HK-2 (cell line): Measurements from ENCODE around the gene OR6B1.
"Not testable (repeated sequence)": the region's sequence is repeated elsewhere in the genome, so short reads cannot be mapped to it uniquely, and the experiment has no call there.

Experiments
- DNase-seq: peaks from one replicate; pipeline ENCODE4 v3.0.0-alpha.2; 2018; ENCODE audit not compliant: unreplicated experiment

Gene OR6B1

DNA sequence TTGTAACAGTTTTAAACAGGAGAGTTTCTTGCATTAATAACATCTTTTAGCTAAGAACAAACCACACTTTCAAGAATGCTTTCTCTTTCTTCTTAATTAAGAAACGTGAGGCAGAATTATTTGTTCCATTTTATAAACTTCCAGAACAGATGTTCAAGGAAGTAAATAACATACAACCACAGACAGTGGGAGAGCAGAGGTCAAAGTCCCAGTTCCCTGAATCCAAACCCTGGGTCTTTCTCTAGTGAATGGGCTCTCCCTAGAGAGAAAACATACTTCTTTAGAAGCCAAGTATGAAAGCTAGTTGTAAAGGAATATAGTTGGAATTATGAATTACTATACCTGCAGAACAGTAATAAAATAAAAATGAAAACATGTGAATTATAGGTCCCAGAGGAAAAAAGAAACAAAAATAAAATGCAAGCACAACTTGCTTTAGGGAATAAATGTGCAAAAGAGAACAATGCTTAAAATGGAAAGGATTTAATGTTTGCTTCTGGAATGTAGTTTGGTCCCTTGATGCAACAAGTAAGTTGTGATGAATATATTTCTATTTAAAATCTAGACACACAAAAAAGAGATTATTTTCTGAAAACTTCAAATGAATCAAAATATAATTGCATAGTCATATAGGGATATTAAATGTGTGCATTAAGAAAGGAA, 6.0 kb downstream of the OR6B1 start:
- DNase-seq, result no peak

DNA sequence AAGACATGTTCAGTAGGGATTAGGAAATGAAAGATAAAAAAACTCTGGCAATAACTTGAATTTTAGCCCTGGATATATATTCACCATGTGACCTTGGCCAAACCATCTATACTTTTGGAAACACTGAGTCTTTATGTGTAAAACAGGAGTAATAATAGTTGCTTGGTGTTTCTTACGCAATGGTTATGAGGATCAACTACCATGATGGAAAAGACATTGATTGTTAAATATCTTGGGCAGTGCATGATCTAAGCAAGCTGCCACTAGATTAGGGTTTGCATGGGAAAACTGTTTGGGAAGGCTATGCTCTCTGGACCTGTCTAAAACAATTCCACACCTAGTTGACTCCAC, 6.5 kb downstream of the OR6B1 start:
- DNase-seq, result no peak

DNA sequence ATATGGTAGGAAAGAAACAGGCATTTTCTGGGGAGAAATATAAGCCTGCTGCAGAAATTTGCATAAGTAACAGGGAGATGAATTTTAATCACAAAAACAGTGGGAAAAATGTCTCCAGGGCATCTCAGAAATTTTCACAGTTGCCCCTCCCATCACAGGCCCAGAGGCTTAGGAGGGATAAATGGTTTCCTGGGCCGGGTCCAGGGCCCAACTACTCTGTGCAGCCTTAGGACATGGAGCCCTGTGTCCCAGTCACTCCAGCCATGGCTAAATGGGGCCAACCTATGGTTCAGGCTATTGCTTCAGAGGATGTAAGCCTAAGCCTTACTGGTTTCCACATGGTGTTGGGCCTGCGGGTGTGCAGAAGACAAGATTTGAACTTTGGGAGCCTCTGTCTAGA, 9.2 kb downstream of the OR6B1 start:
- no peak for DNase-seq

DNA sequence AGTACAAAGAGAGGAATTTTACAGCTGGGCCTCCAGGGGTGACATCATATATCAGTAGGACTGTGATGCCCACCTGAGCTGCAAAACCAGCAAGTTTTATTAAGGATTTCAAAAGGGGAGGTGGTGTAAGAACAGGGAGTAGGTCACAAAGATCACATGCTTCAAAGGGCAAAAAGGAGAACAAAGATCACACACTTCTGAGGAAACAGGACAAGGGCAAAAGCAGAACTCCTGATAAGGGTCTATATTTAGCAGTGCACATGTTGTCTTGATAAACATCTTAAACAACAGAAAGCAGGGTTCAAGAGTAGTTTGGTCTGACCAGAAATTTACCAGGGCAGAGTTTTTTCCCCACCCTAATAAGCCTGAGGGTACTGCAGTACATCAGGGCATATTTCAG, 9.9 kb downstream of the OR6B1 start:
- not testable (repeated sequence) for DNase-seq

DNA sequence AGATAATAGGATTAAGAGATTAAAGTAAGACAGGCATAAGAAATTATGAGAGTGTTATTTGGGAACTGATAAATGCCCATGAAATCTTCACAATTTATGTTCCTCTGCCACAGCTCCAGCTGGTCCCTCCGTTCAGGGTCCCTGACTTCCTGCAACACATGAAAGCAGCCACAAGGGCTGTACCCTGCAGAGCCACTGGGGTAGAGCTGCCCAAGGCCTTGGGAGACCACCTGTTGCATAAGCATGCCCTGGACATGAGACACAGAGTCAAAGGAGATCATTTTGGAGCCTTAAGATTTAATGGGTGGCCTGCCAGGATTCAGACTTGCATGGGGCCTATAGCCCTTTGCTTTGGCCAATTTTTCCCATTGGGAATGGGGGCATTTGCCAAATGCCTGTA, 10.7 kb downstream of the OR6B1 start:
- not testable (repeated sequence) for DNase-seq

DNA sequence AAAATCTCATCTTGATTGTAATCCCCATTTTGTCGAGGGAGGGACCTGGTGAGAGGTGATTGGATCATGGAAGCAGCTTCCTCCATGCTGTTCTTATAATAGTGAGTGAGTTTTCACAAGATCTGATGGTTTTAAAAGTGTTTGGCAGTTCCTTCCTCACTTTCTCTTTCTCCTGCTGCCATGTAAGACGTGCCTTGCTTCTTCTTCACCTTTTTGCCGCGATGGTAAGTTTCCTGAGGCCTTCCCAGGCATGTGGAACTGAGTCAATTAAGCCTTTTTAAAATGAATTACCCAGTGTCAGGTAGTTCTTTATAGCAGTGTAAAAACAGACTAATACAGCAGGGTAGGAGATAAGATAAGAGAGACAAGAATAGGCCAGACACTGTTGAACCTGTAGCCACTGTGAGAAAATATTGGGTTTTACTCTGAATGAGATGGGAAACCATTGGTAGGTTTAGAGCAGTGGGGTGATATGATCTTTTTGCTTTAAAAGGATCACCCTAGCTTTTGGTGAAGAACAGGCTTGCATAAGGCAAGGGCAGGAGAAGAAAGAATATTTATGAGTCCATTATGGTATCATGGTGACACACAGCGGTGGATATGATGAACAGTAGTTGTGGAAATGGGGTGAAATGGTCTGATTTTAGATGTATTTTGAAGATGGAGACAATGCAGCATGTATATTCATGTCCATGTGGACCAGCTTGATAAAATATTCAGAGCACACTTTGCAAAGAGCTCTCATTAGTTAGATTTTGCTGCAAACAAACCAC, 11.5 kb downstream of the OR6B1 start:
- no peak for DNase-seq

DNA sequence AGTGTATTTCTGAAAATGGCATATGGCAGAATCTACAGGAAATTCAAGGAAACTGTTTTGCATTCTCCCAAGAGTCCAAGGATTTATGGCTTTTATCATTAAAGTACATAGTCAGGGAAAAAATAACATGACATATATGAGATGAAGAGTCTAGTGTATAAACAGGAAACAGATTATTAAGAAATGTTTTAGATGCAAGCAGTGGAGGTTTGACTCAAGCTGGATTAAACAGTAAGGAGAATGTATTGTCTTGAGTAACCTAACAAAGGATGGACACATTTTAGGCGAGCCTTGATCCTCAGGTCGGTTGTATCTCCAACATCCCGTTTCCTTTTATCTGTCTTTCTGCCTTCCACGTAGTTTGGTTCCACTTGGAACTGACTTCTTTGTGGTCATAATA, 17.9 kb downstream of the OR6B1 start:
- DNase-seq, result no peak

DNA sequence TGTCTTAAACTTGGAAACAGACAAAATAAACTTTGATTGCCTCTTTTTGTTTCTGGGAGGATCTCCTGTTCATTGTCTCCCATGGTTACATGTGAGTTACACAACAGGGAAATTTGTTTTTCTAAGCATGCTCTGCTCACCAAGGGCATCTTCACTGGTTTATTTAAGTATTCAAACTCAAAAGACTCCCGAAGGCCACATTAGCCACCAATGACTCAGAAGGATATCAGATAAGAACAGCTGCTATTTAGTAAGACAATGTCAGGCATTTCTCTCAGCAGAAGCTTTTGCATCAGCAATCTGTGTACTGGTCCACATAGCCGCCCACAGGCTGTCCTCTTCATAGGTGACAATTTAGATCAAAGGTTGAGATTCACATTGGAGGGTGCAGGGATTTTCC, 19.3 kb downstream of the OR6B1 start:
- DNase-seq, result no peak

DNA sequence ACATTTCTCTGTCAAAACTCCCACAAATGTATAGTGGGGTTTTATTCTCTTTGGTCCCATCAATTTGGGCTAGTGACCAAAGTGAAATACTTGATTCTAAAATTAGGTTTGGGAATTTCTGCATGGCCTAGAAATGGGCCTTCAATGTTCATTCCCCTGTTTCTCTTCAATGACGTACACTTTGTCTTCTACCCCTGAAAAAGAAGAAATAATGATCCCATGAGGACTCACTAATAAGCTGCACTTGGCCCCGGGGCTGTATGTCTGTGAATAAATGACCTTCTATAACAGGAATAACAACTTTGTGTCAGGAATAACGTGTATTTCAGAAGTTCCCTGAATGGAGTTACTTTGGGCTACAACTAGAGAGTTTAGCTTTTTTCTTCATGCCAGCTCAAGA, 20.2 kb downstream of the OR6B1 start:
- DNase-seq, result no peak

DNA sequence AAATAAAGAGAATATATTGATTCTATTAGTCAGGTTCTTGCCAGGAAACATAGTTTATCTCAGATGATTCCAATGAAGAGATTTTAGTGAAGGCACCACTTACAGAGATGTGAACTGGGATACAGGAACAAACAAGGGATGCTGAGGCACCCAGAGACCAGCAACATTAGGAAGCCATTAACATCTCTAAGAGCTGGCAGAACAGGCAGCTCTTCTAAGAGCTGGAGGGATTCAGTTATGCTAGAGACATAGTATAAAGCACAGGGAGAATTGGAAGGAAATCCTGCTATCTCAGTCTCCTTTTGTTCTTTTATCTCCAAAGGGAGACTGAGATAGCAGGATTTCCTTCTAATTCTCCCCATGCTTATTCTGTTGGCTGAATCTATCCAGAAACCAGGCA, 22.0 kb downstream of the OR6B1 start:
- DNase-seq, result no peak

DNA sequence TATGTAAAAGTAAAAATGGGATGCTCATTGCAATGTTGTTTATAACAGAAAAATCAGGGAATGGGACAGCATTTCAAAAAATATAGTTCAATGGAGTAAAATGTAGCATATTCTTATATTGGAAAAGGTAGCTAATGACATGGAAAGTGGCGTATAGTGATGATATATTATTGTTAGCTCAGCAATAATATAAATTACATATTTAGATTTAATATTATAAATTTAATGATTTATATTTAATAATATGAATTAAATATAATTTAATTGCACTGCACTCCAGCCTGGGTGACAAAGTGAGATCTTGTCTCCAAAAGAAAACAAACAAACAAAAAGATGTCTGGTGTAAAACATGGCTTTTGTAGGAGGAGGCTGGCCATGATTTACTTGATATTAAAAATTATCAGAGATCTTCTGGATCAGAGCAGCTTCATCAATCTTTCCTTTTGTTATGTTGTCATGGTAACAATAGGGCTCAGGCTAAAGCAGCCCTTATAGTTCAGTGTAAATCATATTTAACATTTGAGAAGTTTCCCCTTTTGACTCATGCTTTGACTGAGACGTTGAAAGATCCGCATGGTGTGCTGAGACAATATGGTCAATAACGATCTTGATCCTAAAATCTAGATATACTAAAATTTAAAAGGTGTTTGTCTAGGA, 23.2 kb downstream of the OR6B1 start:
- DNase-seq, result no peak

DNA sequence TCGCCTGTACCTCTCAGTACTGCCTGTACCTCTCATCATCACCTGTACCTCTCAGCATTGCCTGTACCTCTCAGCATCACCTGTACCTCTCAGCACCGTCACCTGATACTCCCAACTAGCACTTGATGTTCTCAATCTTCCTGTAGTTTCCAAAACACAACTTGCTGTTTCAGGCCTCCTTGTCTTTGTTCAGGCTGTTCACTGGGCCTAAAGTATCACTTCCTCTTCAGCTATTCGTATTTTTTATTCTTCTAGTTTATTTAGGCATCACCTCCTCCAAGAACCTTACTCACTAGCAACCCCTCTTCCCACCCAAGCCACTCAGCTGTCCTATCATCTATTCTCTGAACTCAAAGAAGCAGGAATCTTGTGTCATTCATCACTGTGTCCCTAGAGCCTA, 24.1 kb downstream of the OR6B1 start:
- DNase-seq, result no peak

DNA sequence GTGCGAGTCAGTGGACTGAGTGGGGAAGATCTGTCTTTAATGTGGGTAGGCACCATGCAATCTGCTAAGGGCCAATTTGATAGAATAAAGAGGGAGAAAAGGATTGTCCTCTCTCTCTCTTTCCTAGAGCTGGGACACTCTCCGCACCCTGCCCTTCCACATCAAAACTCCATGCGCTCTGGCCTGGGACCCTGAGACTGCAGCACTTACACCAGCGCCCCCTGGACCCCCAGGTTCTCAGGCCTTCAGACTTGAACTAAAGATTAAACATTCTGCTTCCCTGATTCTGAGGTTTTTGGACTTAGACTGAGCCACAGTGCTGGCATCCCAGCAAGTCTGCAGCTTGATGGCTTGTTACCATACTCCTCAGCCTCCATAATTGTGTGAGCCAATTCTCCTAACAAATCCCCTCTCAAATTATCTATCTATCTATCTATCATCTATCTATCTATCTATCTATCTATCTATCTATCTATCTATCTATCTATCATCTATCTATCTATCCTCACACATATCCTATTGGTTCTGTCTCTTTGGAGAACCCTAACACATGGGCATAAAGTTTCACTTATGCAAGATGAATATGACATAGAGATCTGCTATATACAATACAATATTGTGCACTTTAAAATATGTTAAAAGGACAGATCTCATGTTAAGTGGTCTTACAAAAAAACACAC, 26.2 kb downstream of the OR6B1 start:
- no peak for DNase-seq

DNA sequence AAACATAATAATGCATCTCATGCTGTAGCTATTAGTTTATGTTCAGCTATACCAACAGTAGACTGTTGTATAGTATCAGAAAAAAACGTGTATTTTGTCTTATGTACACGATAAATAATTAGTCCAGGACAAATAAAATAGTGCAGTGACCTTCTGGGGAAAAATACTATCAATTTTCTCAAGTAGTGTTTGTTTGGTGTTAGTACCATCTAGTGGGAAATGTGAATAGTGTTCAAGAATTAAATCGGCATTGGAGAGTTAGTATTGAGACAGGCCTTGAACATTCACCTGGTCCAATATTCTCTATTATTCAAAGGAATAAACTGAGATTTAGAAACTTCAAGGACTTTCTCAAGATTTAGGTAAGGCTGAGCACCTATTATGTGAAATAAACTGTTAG, 26.9 kb downstream of the OR6B1 start:
- DNase-seq, result no peak

DNA sequence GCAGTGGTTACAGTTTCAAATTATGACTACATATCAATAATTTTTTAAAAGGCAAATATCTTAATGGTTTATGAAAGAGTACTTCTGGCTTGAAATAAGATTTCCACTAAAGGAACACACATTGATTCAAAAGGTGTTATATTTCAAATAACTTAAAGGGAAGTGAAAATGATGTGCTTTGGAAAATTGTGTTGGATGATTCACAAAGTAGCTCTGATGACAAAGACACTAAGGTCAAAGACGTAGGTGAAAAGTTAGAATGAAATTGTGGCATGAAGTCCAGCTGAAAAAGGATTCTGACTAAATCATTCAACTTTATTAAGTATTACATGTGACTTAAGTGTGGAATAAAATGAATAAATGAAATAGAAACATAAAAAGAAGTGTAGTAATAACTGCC, 27.9 kb downstream of the OR6B1 start:
- DNase-seq, result no peak

DNA sequence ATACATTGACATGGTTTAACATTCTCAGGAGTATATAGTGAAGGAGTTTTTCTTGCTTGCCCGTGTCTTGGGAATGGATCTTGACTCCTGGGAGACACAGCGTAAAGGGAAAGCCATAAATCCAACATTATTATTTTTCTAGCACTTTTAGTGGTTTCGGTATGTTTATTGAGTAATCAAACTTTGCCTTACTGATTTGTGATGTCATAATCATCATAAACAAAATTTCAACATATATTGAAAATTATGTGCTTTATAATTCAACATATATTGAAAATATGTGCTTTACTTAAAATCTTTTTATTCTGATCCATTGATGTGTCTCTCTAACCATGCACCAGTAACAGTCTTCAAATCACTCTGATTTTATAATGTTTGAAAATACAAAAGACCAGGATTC, 28.4 kb downstream of the OR6B1 start:
- no peak for DNase-seq

DNA sequence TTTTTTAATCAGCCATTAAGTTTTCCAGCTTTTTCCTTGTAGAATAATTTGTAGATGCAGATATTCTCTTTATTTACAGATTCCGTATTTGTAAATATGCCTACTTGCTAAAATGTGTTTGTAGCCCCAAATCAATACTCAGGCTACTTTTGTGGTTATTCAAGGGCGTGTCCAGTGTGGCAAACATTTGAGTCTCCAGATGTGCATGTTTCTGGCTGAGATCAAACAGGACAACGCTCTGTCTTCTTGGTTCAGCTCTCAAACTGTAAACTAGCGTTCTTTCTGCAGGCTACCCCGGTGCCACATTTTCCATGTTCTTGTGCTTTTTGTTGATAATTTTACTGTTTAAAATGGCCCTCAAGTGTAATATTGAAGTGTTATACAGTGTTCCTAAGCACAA, 32.4 kb downstream of the OR6B1 start:
- DNase-seq, result no peak

DNA sequence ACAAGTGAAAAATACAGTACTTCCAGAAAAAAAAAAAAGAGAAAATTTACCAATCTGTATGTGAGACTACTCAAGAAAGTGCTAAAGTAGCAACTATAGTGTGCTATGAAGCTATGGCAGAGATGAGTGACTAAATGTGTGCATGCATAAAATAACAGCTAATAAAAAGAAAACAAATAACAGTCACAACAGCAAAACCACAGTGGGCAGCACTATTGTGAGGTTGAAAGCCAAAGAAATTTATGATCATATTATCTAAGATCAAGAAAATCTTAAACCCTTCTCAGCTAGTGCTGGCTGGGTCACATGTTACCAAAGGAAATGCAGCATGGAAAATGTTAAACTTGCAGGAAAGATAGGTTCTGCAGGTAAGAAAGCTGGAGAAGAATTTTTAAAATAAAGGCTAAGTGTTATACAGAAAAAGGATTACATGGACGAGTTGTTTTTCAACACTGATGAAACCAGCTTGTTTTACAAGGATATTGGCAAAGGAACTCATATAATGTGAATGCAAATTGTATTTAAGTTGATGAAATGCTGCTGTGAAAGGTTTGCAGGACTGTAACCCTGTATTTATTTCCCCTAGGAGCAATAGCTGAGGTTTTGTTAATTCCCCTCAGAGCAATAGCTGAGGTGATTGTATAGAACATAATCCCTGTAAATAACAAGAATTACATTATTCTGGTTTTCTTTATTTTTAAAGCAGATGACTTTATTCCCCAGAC, 33.0 kb downstream of the OR6B1 start:
- DNase-seq, result no peak

DNA sequence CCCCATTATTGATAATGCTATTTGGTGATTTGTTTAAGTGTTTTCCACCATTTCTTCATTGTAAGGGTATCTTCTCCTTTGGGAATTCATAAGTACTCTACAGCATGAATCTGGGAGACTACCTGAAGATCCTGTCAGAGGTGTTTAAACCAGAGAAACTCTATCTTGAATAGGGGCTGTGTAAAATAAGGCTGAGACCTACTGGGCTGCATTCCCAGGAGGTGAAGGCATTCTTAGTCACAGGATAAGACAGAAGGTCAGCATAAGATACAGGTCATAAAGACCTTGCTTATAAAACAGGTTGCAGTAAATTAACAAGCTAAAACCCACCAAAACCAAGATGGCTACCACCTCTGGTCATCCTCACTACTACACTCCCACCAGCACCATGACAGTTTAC, 35.3 kb downstream of the OR6B1 start:
- no peak for DNase-seq

DNA sequence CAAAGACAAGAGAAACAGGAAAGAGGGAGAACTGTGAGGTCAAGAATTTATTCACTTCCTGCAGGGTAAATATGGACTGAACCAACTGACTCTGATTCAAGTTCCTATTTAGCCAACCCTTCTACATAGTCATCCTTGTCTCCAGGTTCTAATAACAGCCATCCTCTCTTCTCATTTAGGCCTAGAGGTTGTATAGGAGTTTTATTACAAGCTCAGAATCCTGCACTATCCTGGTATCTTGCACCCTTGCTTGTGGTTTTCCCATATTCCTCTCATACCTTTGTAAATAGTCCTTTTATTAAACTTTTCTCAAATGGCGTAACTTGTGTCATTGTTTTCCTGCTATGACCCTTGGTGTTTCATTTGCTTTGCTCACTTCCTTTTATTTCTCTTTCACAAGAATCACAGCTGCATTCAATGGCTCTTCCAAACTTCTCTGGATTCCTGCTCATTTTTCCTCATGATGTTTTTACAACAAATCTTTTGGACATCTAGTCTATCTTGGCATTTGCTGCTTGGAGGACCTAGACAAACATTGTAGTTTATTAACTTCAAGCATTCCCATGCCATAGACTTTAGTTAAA, 36.3 kb downstream of the OR6B1 start:
- no peak for DNase-seq

DNA sequence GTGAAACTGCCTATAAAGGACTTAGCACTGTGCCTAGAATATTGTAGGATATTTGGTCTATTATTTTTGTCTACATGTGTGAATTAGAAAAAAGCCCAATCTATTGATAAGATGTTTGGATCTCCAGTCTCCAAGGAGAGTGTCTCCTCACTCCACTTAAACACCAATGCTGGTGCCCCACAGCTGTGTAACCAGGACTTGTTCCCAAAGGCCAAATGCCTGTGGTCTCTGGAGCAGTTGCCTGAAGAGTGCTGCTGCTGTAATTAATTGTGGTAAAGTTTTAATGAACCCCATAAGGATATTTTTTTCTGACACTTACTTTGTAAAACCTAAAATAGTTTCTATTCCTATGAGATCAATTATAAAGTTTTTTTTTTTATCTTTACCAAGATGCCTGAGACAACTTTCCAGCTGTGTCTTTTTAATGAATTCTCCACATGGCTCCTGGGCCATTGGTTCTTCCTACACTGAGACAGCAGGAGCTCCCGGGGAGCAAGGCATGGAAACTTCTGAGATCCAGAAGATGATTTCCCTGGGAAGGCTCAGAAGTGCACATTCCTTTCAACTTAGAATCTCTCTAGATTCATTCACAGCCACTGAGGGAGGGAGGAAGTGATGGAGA, 37.4 kb downstream of the OR6B1 start:
- no peak for DNase-seq
